Activated naive CD8-positive, alpha-beta T cell treated with anti-CD3 and anti-CD28 coated beads, Interleukin-2, amount 10 ng/mL, durations not matched to agents 7 days and 5 days (primary cell): ENCODE data around the gene LRRC42. TPM values are rescaled to one million over a fixed set of nuclear protein-coding genes. Genes with fewer than 3 reads are reported as not detected.

ENCODE experiments used
- ATAC-seq: fragments of 150-1000 bp; cut with Tn5 transposase; one replicate; pipeline ENCODE4 v1.10.0; 2021; ENCODE audit warnings: low read depth, moderate library complexity
- POLR2A ChIA-PET: fragments of 350-600 bp; sonication (Branson Sonifier 250); formaldehyde crosslinking; loops from one replicate; lab custom pipeline; 2021; ENCODE audit warnings: antibody characterized with exemption; lab: Charles Lee
- DNase-seq: peaks from one replicate; pipeline ENCODE4 v3.0.0; 2021
- H3K27ac Mint-ChIP-seq: one replicate; pipeline ENCODE4 v1.8.0; 2022; ENCODE audit warnings: mild to moderate bottlenecking, mixed read lengths
- H3K27me3 Mint-ChIP-seq: one replicate; pipeline ENCODE4 v1.8.0; 2022; ENCODE audit warnings: mild to moderate bottlenecking, moderate library complexity, mixed read lengths
- H3K36me3 Mint-ChIP-seq: one replicate; pipeline ENCODE4 v1.8.0; 2021; ENCODE audit warnings: mild to moderate bottlenecking, mixed read lengths
- H3K4me1 Mint-ChIP-seq: one replicate; pipeline ENCODE4 v1.8.0; 2021; ENCODE audit warnings: mixed read lengths
- H3K4me3 Mint-ChIP-seq: one replicate; pipeline ENCODE4 v1.8.0; 2022; ENCODE audit warnings: mild to moderate bottlenecking, moderate library complexity, mixed read lengths
- H3K9me3 Mint-ChIP-seq: one replicate; pipeline ENCODE4 v1.8.0; 2021; ENCODE audit warnings: mixed read lengths
- total RNA-seq, 2 experiments: library from RNA; stranded (reverse); gene quantifications; one replicate each; pipeline ENCODE4 v1.2.3, GENCODE V29; 2021

LRRC42 gene
- total RNA-seq, 2 experiments from 2014 or later: 18.8 to 20.2 TPM

DNA sequence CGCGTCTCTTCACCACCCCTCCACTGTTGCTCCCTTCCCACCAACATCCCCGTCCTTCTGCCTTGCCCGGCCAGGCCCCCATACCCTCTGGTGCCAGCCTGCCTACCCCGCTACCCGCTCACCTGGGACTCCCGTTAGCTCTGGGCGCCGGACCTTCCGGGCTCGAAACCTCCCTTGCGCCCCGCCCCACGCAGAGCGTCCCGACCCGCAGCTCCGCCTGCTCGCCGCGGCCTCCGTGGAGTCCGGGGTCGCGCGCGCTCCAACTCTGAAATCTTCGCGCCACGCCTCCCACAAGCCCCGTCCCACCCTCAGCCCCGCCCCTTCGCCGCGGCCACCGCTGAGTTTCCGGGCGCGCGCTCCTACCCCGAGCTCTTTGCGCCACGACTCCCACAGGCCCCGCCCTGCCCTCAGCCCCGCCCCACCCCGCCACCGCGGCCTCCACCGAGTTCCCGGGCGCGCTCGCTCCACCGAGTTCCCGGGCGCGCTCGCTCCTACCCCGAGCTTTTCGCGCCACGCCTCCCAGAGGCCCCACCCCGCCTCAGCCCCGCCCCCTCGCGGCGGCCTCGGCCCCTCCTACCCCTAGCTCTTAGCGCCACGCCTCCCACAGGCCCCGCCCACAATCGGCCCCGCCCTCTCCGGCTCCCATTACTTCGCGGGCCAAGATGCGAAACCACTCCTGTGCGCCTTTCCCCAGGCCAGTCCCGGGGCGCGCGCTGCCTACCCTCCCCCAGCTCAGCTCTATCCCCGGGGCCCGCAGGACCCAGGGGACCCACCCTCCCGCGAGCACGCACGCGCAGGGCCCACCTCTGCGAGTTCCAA, 508 bp upstream of the LRRC42 start, which contains the start of gene IFT25:
IFT25 (minus strand) TSS at position 267 of the 819 bp plus-strand sequence. CDS start 5,617 bp downstream, outside the sequence.
- H3K27ac Mint-ChIP-seq: peak within 1 kb of the TSS; percentile 92
- peaks cover 45% of the 10 kb centered on the region for H3K4me1 Mint-ChIP-seq
- POLR2A ChIA-PET: interaction anchor here (0.6 to 3.2 kb wide), 18 partner anchors 9 to 856 kb away, joined by 3 to 28 read pairs (median 5); partner anchors contain the start of genes NDC1, TCEANC2, TMEM59 and TTC22
- H3K36me3 Mint-ChIP-seq: peaks cover 22% of the 10 kb centered on the region
- H3K4me3 Mint-ChIP-seq: peak within 1 kb of the TSS; percentile 97
- H3K9me3 Mint-ChIP-seq: no peaks in the 10 kb centered on the region
- ATAC-seq (peak; percentile 82), DNase-seq (peak; percentile 100)
- no peaks in the 10 kb centered on the region for H3K27me3 Mint-ChIP-seq

DNA sequence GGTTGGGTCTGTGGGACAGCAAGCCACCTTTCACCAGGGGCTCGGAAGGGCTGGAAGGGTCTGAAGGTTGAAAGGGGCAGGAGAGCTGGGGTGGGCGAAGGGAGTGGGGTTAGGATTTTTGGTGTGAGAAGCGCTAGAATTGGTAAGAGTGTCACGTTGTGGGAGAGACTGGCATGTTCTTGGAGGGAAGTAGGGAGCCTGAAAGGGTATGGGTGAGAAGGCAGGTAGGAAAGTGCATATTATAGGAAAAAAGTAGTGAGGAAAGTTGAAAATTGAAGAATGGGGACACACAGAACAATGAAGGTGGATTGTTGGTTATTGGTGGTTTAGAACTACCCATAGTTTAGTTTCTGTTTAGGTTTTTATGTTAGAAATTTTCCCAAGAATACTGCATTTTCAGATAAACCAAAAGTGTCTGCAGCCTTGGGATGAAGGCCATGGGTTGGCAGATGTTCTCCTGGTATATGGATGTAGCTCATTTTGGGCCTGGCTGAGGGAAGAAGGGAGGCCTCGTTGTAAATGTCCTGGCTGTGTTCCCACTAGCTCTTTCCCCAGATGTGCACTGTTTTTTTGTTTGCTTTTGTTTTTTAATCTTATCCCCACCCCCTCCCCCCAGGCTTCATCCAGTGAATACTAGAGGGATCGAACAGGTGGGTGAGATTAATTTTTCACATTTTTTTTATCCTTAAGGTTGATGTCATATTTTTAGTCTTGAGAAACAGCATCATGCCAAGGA, 1.2 kb downstream of the LRRC42 start:
- no peak for ATAC-seq
- DNase-seq: no peak
- no peaks in the 10 kb centered on the region for H3K27me3 Mint-ChIP-seq
- H3K27ac Mint-ChIP-seq: peak overlapping the region; percentile 89
- POLR2A ChIA-PET: no interaction called here
- H3K4me1 Mint-ChIP-seq: peaks cover 45% of the 10 kb centered on the region
- no peaks in the 10 kb centered on the region for H3K9me3 Mint-ChIP-seq
- H3K4me3 Mint-ChIP-seq: peak overlapping the region; percentile 97
- H3K36me3 Mint-ChIP-seq: peaks cover 22% of the 10 kb centered on the region

DNA sequence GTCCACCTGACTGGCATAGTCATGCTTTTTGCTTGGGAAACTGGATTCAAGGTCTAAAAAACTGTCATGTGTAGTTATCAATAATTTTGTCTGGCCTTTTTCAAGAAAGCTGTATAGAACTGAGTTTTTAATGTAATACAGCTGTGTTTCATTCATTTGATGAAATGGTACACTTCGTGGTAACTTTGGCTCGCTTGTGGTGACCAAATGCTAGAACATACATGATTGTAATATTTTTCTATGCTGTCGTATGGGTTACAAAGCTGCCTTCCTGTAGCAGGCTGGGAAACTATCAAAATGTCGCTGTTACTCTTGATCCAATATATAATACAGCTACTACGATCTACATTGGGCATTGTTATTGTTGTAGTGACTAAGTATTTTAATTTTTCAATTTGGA, 2.1 kb downstream of the LRRC42 start:
- Mint-ChIP-seq H3K27ac (no peak overlapping the region), H3K9me3 (no peaks in the 10 kb centered on the region), H3K4me3 (peak overlapping the region; percentile 4), H3K27me3 (no peaks in the 10 kb centered on the region), H3K4me1 (peaks cover 39% of the 10 kb centered on the region), H3K36me3 (peaks cover 16% of the 10 kb centered on the region)
- POLR2A ChIA-PET: no interaction called here
- DNase-seq (no peak), ATAC-seq (no peak)

DNA sequence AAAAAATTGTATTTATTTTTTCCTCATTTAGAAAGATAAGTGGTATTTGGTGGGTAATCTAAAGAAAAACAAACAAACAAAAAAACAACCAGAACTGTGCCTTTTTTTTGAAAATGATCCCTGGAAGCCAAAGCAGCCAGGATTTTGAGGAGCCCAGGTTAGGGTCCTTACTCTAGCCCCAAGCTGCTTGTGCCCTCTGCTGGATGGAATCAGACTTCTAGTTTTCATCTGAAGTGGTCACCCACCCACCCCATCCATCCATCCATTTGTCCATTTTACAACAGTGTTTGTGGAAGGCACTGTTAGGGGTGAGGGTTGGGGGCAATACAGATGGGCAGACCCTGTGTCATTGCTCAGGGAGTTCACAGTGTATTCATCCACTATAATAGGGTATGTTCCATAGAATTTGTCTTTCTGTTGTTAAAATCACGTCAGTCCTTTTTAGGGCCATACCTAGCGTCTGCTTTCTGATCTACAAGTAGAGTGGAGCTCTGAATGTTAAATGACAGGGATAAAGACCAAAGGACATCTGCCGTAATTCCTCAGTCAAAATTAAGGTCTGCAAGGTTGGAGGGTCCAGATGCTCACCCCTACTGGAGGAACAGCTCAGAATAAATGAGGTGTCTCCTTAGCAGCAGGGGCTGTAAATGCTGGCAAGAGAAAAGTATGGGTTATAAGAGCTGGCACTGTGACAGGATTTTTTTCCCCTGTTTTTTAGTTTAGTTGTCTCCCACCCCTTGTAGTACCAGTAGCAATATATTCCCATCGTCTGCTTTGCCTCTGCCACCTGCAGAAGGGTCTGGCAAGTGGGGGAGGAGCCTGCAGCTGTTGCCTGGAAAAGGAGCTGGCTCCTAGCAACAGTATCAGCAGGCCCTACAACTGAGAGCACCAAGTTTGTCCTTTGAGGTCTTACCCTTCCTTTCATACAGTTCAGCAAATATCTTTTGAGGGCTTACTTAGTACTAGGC, 3.2 kb downstream of the LRRC42 start:
- H3K36me3 Mint-ChIP-seq: peaks cover 12% of the 10 kb centered on the region
- ATAC-seq (no peak), DNase-seq (no peak)
- no peaks in the 10 kb centered on the region for H3K27me3 Mint-ChIP-seq
- H3K9me3 Mint-ChIP-seq: no peaks in the 10 kb centered on the region
- H3K4me1 Mint-ChIP-seq: peaks cover 32% of the 10 kb centered on the region
- H3K4me3 Mint-ChIP-seq: no peak overlapping the region
- H3K27ac Mint-ChIP-seq: no peak overlapping the region
- POLR2A ChIA-PET: no interaction called here

DNA sequence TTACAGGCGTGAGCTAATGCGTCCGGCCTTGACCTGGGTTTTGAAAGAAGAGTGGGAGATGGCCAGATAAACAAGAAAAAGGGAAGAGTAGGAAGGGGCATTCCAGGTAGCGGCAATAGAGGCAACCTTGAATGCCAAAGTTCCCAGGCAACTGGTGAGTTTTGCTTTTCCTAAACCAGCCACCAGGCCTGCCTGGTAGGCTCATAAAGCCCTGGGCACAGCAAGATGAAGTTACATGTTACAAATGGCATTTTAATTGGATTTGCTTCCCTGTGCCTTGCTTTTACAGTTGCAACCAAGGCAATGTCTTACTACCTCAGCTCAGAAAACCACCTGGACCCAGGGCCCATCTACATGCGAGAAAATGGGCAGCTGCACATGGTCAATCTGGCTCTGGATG, 5.5 kb downstream of the LRRC42 start:
- Mint-ChIP-seq H3K27me3 (no peaks in the 10 kb centered on the region), H3K4me1 (peaks cover 26% of the 10 kb centered on the region), H3K9me3 (no peaks in the 10 kb centered on the region), H3K36me3 (peaks cover 8% of the 10 kb centered on the region), H3K27ac (no peak overlapping the region), H3K4me3 (no peak overlapping the region)
- ATAC-seq (no peak), DNase-seq (no peak)
- POLR2A ChIA-PET: no interaction called here

DNA sequence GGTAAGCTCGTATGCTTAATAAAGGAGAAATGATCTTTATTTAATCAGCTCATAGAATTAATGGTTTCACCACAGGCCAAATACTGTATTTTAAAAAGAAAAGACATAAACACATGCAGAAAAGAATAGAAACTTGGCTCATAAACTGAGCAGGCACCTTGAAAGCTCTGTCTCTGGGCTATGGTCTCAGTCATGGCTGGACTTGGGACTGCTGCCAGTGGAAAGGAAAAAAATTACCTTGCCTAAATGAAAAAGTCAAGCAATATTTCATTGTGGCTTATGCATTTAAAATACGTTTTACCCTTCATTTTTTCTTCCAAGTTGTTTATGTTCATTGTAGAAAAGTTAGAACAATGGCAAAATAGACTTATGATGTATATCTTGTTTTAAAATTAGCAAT, 8.0 kb downstream of the LRRC42 start:
- H3K9me3 Mint-ChIP-seq: no peaks in the 10 kb centered on the region
- H3K27me3 Mint-ChIP-seq: no peaks in the 10 kb centered on the region
- POLR2A ChIA-PET: no interaction called here
- DNase-seq (no peak), ATAC-seq (no peak)
- H3K27ac Mint-ChIP-seq: no peak overlapping the region
- H3K4me1 Mint-ChIP-seq: peaks cover 16% of the 10 kb centered on the region
- H3K36me3 Mint-ChIP-seq: peaks cover 7% of the 10 kb centered on the region
- H3K4me3 Mint-ChIP-seq: no peak overlapping the region

DNA sequence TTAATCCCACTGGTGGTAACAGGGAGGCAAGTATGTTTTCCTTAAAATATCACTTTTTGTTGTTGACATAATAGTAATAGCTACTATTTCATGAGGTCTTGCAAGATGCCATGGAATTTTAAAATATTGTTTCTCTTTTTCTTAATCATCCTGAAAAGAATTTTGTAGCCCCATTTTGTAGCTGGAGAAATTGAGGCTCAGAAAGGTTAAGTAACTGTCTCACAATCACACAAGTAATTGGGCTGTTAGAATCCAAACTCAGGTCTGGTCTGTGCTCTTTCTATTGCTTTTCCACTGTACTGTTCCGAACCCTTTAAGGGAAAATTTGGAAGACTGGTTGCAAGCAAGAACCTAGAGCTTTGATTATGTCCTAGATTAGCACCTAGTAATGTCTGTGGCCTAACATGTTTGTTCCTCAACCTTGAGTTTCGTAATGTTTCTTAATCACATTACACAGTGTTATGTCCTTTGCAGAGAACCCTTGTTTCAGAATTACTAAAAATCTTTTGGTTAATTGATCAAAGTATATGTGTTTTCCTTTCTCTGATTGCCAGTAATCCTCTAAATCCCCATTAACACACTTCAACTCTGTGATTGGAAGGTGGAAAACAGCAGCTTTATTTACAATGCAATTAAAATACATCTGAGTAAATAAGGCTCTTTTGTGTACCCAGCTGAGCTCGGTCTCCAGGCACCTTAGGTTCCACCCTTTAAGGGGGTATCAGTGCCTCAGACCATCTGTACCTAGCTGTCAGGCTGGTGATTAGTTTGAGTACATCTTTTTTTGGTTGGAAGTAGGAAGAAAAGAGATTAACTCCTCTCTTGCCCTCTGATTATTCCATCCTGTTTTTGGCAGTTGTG, 10.4 kb downstream of the LRRC42 start:
- H3K36me3 Mint-ChIP-seq: peaks cover 5% of the 10 kb centered on the region
- ATAC-seq (no peak), DNase-seq (no peak)
- no peak overlapping the region for H3K27ac Mint-ChIP-seq
- no peaks in the 10 kb centered on the region for H3K9me3 Mint-ChIP-seq
- H3K4me1 Mint-ChIP-seq: peaks cover 11% of the 10 kb centered on the region
- H3K4me3 Mint-ChIP-seq: no peak overlapping the region
- H3K27me3 Mint-ChIP-seq: no peaks in the 10 kb centered on the region
- POLR2A ChIA-PET: no interaction called here

DNA sequence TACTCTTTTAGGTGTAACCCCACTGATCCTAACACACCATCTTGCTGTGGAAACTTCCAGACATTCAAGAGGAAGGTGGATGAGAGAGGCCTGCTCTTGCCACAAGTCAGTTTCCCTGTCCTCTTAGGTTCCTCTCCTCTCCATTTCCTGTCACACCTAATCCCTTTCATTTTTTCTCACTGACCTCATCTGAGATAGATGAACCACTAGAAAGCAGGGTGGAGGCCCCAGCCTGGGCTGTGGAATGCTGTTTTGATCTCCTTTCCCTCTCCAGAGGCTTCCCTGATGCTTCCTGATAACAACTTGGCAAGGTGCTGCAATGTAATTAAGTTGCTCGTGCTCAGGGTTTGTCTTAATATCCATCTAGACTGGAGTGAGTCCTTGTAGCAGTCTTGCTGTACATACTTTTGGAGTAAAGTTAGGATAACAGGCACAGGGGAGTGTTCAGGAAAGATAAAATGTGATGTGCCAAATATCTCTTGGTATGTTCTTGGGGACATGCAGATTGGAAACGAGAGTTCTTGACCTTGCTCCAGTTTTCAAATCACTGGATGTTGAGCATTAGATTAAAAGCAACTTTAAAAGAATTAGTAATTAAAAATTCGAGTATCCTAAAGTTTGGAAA, 11.2 kb downstream of the LRRC42 start:
- Mint-ChIP-seq H3K4me3 (no peak overlapping the region), H3K27me3 (no peaks in the 10 kb centered on the region), H3K36me3 (peaks cover 5% of the 10 kb centered on the region), H3K9me3 (no peaks in the 10 kb centered on the region), H3K27ac (peak overlapping the region; percentile 38), H3K4me1 (peaks cover 11% of the 10 kb centered on the region)
- no peak for DNase-seq
- ATAC-seq: no peak
- POLR2A ChIA-PET: no interaction called here

DNA sequence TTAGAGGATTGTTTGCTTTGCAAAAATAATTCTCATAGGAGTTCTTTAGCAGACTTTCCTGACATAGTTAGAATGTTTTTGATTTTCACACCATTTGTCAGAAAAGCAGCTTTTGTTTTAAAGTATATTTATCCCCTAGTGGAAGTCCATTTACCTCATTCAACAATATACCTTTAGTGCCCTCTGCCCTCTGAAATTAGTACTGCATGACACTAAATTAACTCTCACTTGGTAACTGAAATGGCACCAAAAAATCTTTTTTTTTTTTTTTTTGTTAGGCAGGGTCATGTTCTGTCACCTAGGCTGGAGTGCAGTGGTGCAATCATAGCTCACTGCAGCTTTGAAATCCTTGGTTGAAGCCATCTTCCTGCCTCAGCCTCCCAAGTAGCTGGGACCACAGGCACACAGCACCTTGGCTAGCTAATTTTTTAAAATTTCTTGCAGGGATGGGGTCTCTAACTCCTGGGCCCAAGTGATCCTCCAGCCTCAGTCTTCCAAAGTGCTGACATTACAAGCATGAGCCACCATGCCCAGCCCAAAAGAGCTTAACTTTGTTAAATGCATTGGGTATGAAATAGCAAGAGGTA, 13.6 kb downstream of the LRRC42 start:
- H3K36me3 Mint-ChIP-seq: peaks cover 6% of the 10 kb centered on the region
- peaks cover 10% of the 10 kb centered on the region for H3K4me1 Mint-ChIP-seq
- DNase-seq: no peak
- no peaks in the 10 kb centered on the region for H3K9me3 Mint-ChIP-seq
- H3K4me3 Mint-ChIP-seq: no peak overlapping the region
- POLR2A ChIA-PET: interaction anchor here (0.7 to 1.0 kb wide), 4 partner anchors 11 to 99 kb away, joined by 3 to 5 read pairs (median 4); no protein-coding TSS in a partner anchor
- no peaks in the 10 kb centered on the region for H3K27me3 Mint-ChIP-seq
- no peak for ATAC-seq
- no peak overlapping the region for H3K27ac Mint-ChIP-seq

DNA sequence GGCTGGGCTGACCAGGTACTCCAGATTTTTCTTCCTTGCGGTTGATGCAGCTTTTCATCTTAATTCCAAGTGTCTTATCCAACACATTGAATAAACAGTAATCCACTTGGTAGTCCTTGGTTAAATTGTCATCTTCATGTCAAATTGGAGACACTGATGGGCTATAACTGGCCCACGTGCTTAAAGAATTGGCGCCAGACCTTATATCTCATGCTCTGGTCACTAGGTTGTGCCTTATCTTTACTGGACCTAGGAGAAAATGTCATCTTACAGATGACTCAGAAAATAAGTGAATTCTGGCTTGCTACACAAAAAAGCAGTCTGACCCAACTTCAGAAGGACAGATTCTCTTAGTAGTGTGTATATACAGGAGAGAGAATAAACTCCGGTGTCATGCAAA, 16.2 kb downstream of the LRRC42 start:
- no peak overlapping the region for H3K4me3 Mint-ChIP-seq
- POLR2A ChIA-PET: no interaction called here
- no peak for ATAC-seq
- H3K27ac Mint-ChIP-seq: no peak overlapping the region
- DNase-seq: no peak
- peaks cover 11% of the 10 kb centered on the region for H3K36me3 Mint-ChIP-seq
- no peaks in the 10 kb centered on the region for H3K9me3 Mint-ChIP-seq
- H3K4me1 Mint-ChIP-seq: peaks cover 3% of the 10 kb centered on the region
- no peaks in the 10 kb centered on the region for H3K27me3 Mint-ChIP-seq

DNA sequence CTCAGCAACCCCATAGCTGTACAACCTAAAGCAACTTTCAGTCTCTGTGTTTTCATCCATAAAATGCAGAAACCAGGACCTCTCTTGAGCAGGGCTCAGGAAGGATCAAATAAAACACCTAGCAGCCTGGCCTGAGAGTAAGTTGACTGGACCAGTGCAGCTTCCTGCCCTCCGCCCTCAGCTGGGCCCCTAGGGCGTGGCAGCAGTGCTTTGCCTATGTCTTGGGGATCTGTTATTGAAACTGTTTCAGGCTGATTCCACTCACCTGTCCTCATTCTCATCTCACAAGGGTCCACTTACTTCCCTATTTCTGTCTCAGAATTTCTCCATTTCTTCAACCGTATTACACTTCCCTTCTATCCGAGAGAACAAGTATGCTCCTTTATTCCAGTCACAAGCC, 17.3 kb downstream of the LRRC42 start:
- ATAC-seq (no peak), DNase-seq (no peak)
- Mint-ChIP-seq H3K27me3 (no peaks in the 10 kb centered on the region), H3K4me3 (no peak overlapping the region), H3K36me3 (peaks cover 14% of the 10 kb centered on the region), H3K9me3 (no peaks in the 10 kb centered on the region), H3K27ac (no peak overlapping the region), H3K4me1 (peaks cover 2% of the 10 kb centered on the region)
- POLR2A ChIA-PET: no interaction called here
